Measurements from ENCODE around the gene TCHH.
"Not testable (repeated sequence)": the region's sequence is repeated elsewhere in the genome, so short reads cannot be mapped to it uniquely, and the experiment has no call there.

The TCHH gene

GRCh38 chr1:152145769-152146168 lies 30.5 kb upstream of the TCHH start:
- Histone ChIP-seq H3K9ac (ENCODE audit: low read depth in 1 of 2, low read length in 2 of 2) (no peak overlapping the region), H3K4me3 (ENCODE audit: low read depth in 1 of 2, low read length in 2 of 2) (no peak overlapping the region), H3K4me1 (ENCODE audit: control insufficient read depth in 1 of 2, insufficient read depth in 2 of 2, low read length in 2 of 2) (no peaks in the 10 kb centered on the region), H3K27ac (ENCODE audit: low read depth, low read length) (no peak overlapping the region), H3K9me3 (ENCODE audit: control insufficient read depth in 1 of 2, low read length in 2 of 2) (peaks cover 8 to 12% of the 10 kb centered on the region in 2 donors), H3K27me3 (ENCODE audit: control insufficient read depth in 1 of 2, insufficient read depth in 2 of 2, low read length in 2 of 2) (peaks cover 0 to 1% of the 10 kb centered on the region in 2 donors), H3K36me3 (ENCODE audit: control insufficient read depth in 1 of 2, insufficient read depth in 2 of 2, low read length in 2 of 2) (no peaks in the 10 kb centered on the region)

GRCh38 chr1:152144674-152145183 lies 29.5 kb upstream of the TCHH start:
- not testable (repeated sequence) for H3K36me3 ChIP-seq (ENCODE audit: control insufficient read depth in 1 of 2, insufficient read depth in 2 of 2, low read length in 2 of 2); H3K27me3 ChIP-seq (ENCODE audit: control insufficient read depth in 1 of 2, insufficient read depth in 2 of 2, low read length in 2 of 2); H3K27ac ChIP-seq (ENCODE audit: low read depth, low read length); H3K4me1 ChIP-seq (ENCODE audit: control insufficient read depth in 1 of 2, insufficient read depth in 2 of 2, low read length in 2 of 2); H3K4me3 ChIP-seq (ENCODE audit: low read depth in 1 of 2, low read length in 2 of 2); H3K9ac ChIP-seq (ENCODE audit: low read depth in 1 of 2, low read length in 2 of 2)
- H3K9me3 ChIP-seq (ENCODE audit: control insufficient read depth in 1 of 2, low read length in 2 of 2) = peaks cover 8 to 12% of the 10 kb centered on the region in 2 donors

- H3K9me3 ChIP-seq (ENCODE audit: control insufficient read depth in 1 of 2, low read length in 2 of 2) = peaks cover 6 to 8% of the 10 kb centered on the region in 2 donors
- H3K27ac ChIP-seq (ENCODE audit: low read depth, low read length) = no peak overlapping the region
- no peaks in the 10 kb centered on the region for H3K36me3 ChIP-seq (ENCODE audit: control insufficient read depth in 1 of 2, insufficient read depth in 2 of 2, low read length in 2 of 2)
- H3K4me1 ChIP-seq (ENCODE audit: control insufficient read depth in 1 of 2, insufficient read depth in 2 of 2, low read length in 2 of 2) = no peaks in the 10 kb centered on the region
- no peak overlapping the region for H3K4me3 ChIP-seq (ENCODE audit: low read depth in 1 of 2, low read length in 2 of 2)
- H3K27me3 ChIP-seq (ENCODE audit: control insufficient read depth in 1 of 2, insufficient read depth in 2 of 2, low read length in 2 of 2) = peaks cover 5 to 7% of the 10 kb centered on the region in 2 donors
- H3K9ac ChIP-seq (ENCODE audit: low read depth in 1 of 2, low read length in 2 of 2) = no peak overlapping the region
Observed at GRCh38 chr1:152143150-152143887, 28.1 kb upstream of the TCHH start.

- H3K36me3 ChIP-seq (ENCODE audit: control insufficient read depth in 1 of 2, insufficient read depth in 2 of 2, low read length in 2 of 2) = no peaks in the 10 kb centered on the region
- no peak overlapping the region for H3K27ac ChIP-seq (ENCODE audit: low read depth, low read length)
- no peaks in the 10 kb centered on the region for H3K4me1 ChIP-seq (ENCODE audit: control insufficient read depth in 1 of 2, insufficient read depth in 2 of 2, low read length in 2 of 2)
- H3K9ac ChIP-seq (ENCODE audit: low read depth in 1 of 2, low read length in 2 of 2) = no peak overlapping the region
- H3K27me3 ChIP-seq (ENCODE audit: control insufficient read depth in 1 of 2, insufficient read depth in 2 of 2, low read length in 2 of 2) = peaks cover 5 to 8% of the 10 kb centered on the region in 2 donors
- H3K4me3 ChIP-seq (ENCODE audit: low read depth in 1 of 2, low read length in 2 of 2) = no peak overlapping the region
- no peaks in the 10 kb centered on the region for H3K9me3 ChIP-seq (ENCODE audit: control insufficient read depth in 1 of 2, low read length in 2 of 2)
Observed at GRCh38 chr1:152141971-152142584, 26.8 kb upstream of the TCHH start.

GRCh38 chr1:152137215-152137614 lies 22.0 kb upstream of the TCHH start:
- Histone ChIP-seq H3K4me3 (ENCODE audit: low read depth in 1 of 2, low read length in 2 of 2) (no peak overlapping the region), H3K9ac (ENCODE audit: low read depth in 1 of 2, low read length in 2 of 2) (no peak overlapping the region), H3K36me3 (ENCODE audit: control insufficient read depth in 1 of 2, insufficient read depth in 2 of 2, low read length in 2 of 2) (no peaks in the 10 kb centered on the region), H3K4me1 (ENCODE audit: control insufficient read depth in 1 of 2, insufficient read depth in 2 of 2, low read length in 2 of 2) (no peaks in the 10 kb centered on the region), H3K27ac (ENCODE audit: low read depth, low read length) (no peak overlapping the region), H3K9me3 (ENCODE audit: control insufficient read depth in 1 of 2, low read length in 2 of 2) (no peaks in the 10 kb centered on the region), H3K27me3 (ENCODE audit: control insufficient read depth in 1 of 2, insufficient read depth in 2 of 2, low read length in 2 of 2) (peaks cover 5 to 11% of the 10 kb centered on the region in 2 donors)

- no peak overlapping the region for H3K27ac ChIP-seq (ENCODE audit: low read depth, low read length)
- H3K9ac ChIP-seq (ENCODE audit: low read depth in 1 of 2, low read length in 2 of 2) = no peak overlapping the region
- H3K4me1 ChIP-seq (ENCODE audit: control insufficient read depth in 1 of 2, insufficient read depth in 2 of 2, low read length in 2 of 2) = no peaks in the 10 kb centered on the region
- no peak overlapping the region for H3K4me3 ChIP-seq (ENCODE audit: low read depth in 1 of 2, low read length in 2 of 2)
- peaks cover 20 to 22% of the 10 kb centered on the region in 2 donors for H3K27me3 ChIP-seq (ENCODE audit: control insufficient read depth in 1 of 2, insufficient read depth in 2 of 2, low read length in 2 of 2)
- H3K9me3 ChIP-seq (ENCODE audit: control insufficient read depth in 1 of 2, low read length in 2 of 2) = no peaks in the 10 kb centered on the region
- H3K36me3 ChIP-seq (ENCODE audit: control insufficient read depth in 1 of 2, insufficient read depth in 2 of 2, low read length in 2 of 2) = no peaks in the 10 kb centered on the region
Observed at GRCh38 chr1:152130186-152130585, 14.9 kb upstream of the TCHH start.

- no peak overlapping the region for H3K27ac ChIP-seq (ENCODE audit: low read depth, low read length)
- no peaks in the 10 kb centered on the region for H3K4me1 ChIP-seq (ENCODE audit: control insufficient read depth in 1 of 2, insufficient read depth in 2 of 2, low read length in 2 of 2)
- peaks cover 20 to 22% of the 10 kb centered on the region in 2 donors for H3K27me3 ChIP-seq (ENCODE audit: control insufficient read depth in 1 of 2, insufficient read depth in 2 of 2, low read length in 2 of 2)
- no peaks in the 10 kb centered on the region for H3K36me3 ChIP-seq (ENCODE audit: control insufficient read depth in 1 of 2, insufficient read depth in 2 of 2, low read length in 2 of 2)
- no peak overlapping the region for H3K9ac ChIP-seq (ENCODE audit: low read depth in 1 of 2, low read length in 2 of 2)
- no peaks in the 10 kb centered on the region for H3K9me3 ChIP-seq (ENCODE audit: control insufficient read depth in 1 of 2, low read length in 2 of 2)
- H3K4me3 ChIP-seq (ENCODE audit: low read depth in 1 of 2, low read length in 2 of 2) = no peak overlapping the region
Observed at GRCh38 chr1:152127673-152128072, 12.4 kb upstream of the TCHH start.

GRCh38 chr1:152125834-152126443 lies 10.7 kb upstream of the TCHH start:
- Histone ChIP-seq H3K27ac (ENCODE audit: low read depth, low read length) (no peak overlapping the region), H3K36me3 (ENCODE audit: control insufficient read depth in 1 of 2, insufficient read depth in 2 of 2, low read length in 2 of 2) (no peaks in the 10 kb centered on the region), H3K4me1 (ENCODE audit: control insufficient read depth in 1 of 2, insufficient read depth in 2 of 2, low read length in 2 of 2) (no peaks in the 10 kb centered on the region), H3K4me3 (ENCODE audit: low read depth in 1 of 2, low read length in 2 of 2) (no peak overlapping the region), H3K27me3 (ENCODE audit: control insufficient read depth in 1 of 2, insufficient read depth in 2 of 2, low read length in 2 of 2) (peaks cover 18 to 19% of the 10 kb centered on the region in 2 donors), H3K9ac (ENCODE audit: low read depth in 1 of 2, low read length in 2 of 2) (no peak overlapping the region), H3K9me3 (ENCODE audit: control insufficient read depth in 1 of 2, low read length in 2 of 2) (no peaks in the 10 kb centered on the region)

- H3K27me3 ChIP-seq (ENCODE audit: control insufficient read depth in 1 of 2, insufficient read depth in 2 of 2, low read length in 2 of 2) = peaks cover 18 to 30% of the 10 kb centered on the region in 2 donors
- no peak overlapping the region for H3K27ac ChIP-seq (ENCODE audit: low read depth, low read length)
- no peak overlapping the region for H3K9ac ChIP-seq (ENCODE audit: low read depth in 1 of 2, low read length in 2 of 2)
- H3K4me1 ChIP-seq (ENCODE audit: control insufficient read depth in 1 of 2, insufficient read depth in 2 of 2, low read length in 2 of 2) = no peaks in the 10 kb centered on the region
- no peaks in the 10 kb centered on the region for H3K9me3 ChIP-seq (ENCODE audit: control insufficient read depth in 1 of 2, low read length in 2 of 2)
- H3K4me3 ChIP-seq (ENCODE audit: low read depth in 1 of 2, low read length in 2 of 2) = no peak overlapping the region
- no peaks in the 10 kb centered on the region for H3K36me3 ChIP-seq (ENCODE audit: control insufficient read depth in 1 of 2, insufficient read depth in 2 of 2, low read length in 2 of 2)
Observed at GRCh38 chr1:152118915-152119314, 3.7 kb upstream of the TCHH start.

GRCh38 chr1:152112885-152113432 lies 2.3 kb downstream of the TCHH start:
- Histone ChIP-seq H3K27me3 (ENCODE audit: control insufficient read depth in 1 of 2, insufficient read depth in 2 of 2, low read length in 2 of 2) (peaks cover 65 to 81% of the 10 kb centered on the region in 2 donors), H3K4me3 (ENCODE audit: low read depth in 1 of 2, low read length in 2 of 2) (peak overlapping the region; percentile 60 to 64), H3K27ac (ENCODE audit: low read depth, low read length) (no peak overlapping the region)

More at GRCh38 chr1:152112885-152113432, 2.3 kb downstream of the TCHH start:
- Histone ChIP-seq H3K9ac (ENCODE audit: low read depth in 1 of 2, low read length in 2 of 2) (no peak overlapping the region), H3K9me3 (ENCODE audit: control insufficient read depth in 1 of 2, low read length in 2 of 2) (peaks cover 7 to 8% of the 10 kb centered on the region in 2 donors), H3K4me1 (ENCODE audit: control insufficient read depth in 1 of 2, insufficient read depth in 2 of 2, low read length in 2 of 2) (peaks cover 21 to 33% of the 10 kb centered on the region in 2 donors), H3K36me3 (ENCODE audit: control insufficient read depth in 1 of 2, insufficient read depth in 2 of 2, low read length in 2 of 2) (no peaks in the 10 kb centered on the region)
